HCT116 (cell line): ENCODE results near the gene KIAA1755. TPM values are rescaled to one million over a fixed set of nuclear protein-coding genes. Genes with fewer than 3 reads are reported as not detected.

Experiments used
- ATAC-seq: fragments of 200-7000 bp; cut with Tn5 transposase; 2 replicates; pipeline ENCODE4 v1.9.1; 2020; ENCODE audit warnings: mild to moderate bottlenecking, moderate library complexity
- BruUV-seq: library from RNA; stranded (reverse); fragments of 400-500 nt; replicated peaks from 2 replicates; lab custom pipeline; 2021; lab: Mats Ljungman, UMichigan
- CTCF ChIA-PET: fragments of 300-600 bp; sonication (Branson Sonifier 250); formaldehyde crosslinking; loops from one replicate; lab custom pipeline; 2021; ENCODE audit warnings: antibody characterized with exemption; lab: Charles Lee
- POLR2A ChIA-PET: fragments of 300-600, 350-600 bp; sonication (Branson Sonifier 250); formaldehyde crosslinking; loops from one replicate; lab custom pipeline; 2021; ENCODE audit warnings: antibody characterized with exemption; lab: Charles Lee
- RAD21 ChIA-PET, 2 experiments: fragments of 300-600 bp; sonication (Branson Sonifier 250); formaldehyde crosslinking; loops; one replicate each; lab custom pipeline; 2023; ENCODE audit warnings: low total read pairs in 2 of 2; ENCODE audit not compliant: uncharacterized antibody in 2 of 2, unreplicated experiment in 2 of 2, low non-redundant PET in 1 of 2; lab: Charles Lee
- DNase-seq: peaks from one replicate; pipeline ENCODE4 v3.0.0-alpha.2; 2010; ENCODE audit warnings: low read depth, low spot score
- H2AFZ ChIP-seq: fragments of 200-600 bp; shearing (Covaris generic), sonication (generic); 2 replicates; pipeline ENCODE4 v1.6.1; 2017; ENCODE audit warnings: low read depth, mixed run types, mixed read lengths, antibody characterized with exemption, low read length; ENCODE audit not compliant: poor library complexity, severe bottlenecking
- H3K27ac ChIP-seq: 2 replicates; pipeline ENCODE4 v1.5.1; 2012; ENCODE audit warnings: low read depth, low read length
- H3K27me3 ChIP-seq: fragments of 200-600 bp; sonication (generic); 2 replicates; pipeline ENCODE4 v1.6.1; 2016; ENCODE audit warnings: mixed run types, low read length, mixed read lengths; ENCODE audit not compliant: insufficient read depth
- H3K36me3 ChIP-seq, 2 experiments: fragments of 200-500 bp in 1 of 2; fragments of 200-600 bp in 1 of 2; sonication (Bioruptor generic) in 1 of 2; sonication (generic) in 1 of 2; 2 replicates each; pipeline versions ENCODE4 v1.5.1 to v1.6.1; 2014 to 2016; ENCODE audit warnings: low read length in 2 of 2, inconsistent platforms in 1 of 2, mixed read lengths in 1 of 2, mixed run types in 1 of 2; ENCODE audit not compliant: insufficient read depth in 2 of 2, control insufficient read depth in 1 of 2
- H3K4me1 ChIP-seq, 2 experiments: fragments of 200-600 bp in 1 of 2; sonication (generic) in 1 of 2; 2 replicates each; pipeline versions ENCODE4 v1.5.1 to v1.6.1; 2012 to 2017; ENCODE audit warnings: low read length in 2 of 2, inconsistent platforms in 1 of 2, mild to moderate bottlenecking in 1 of 2, mixed read lengths in 1 of 2, mixed run types in 1 of 2, moderate library complexity in 1 of 2; ENCODE audit not compliant: insufficient read depth in 2 of 2, control insufficient read depth in 1 of 2
- H3K4me2 ChIP-seq: fragments of 200-600 bp; sonication (generic); 2 replicates; pipeline ENCODE4 v1.6.1; 2017; ENCODE audit warnings: mixed run types, low read length, mixed read lengths
- H3K4me3 ChIP-seq, 2 experiments: fragments of 200-600 bp in 1 of 2; sonication (generic) in 1 of 2; replicated peaks in 1 of 2; 2 replicates each; pipeline ENCODE4 v1.5.1; 2011 to 2016; ENCODE audit warnings: low read length in 2 of 2, control low read depth in 1 of 2, low read depth in 1 of 2, mild to moderate bottlenecking in 1 of 2, mixed read lengths in 1 of 2, mixed run types in 1 of 2
- H3K79me2 ChIP-seq: fragments of 200-600 bp; sonication (generic); 2 replicates; pipeline ENCODE4 v1.6.1; 2017; ENCODE audit warnings: mild to moderate bottlenecking, mixed run types, low read length, moderate library complexity, mixed read lengths; ENCODE audit not compliant: insufficient read depth
- H3K9ac ChIP-seq: fragments of 200-600 bp; sonication (generic); 2 replicates; pipeline ENCODE4 v1.6.1; 2016; ENCODE audit warnings: low read length, mixed read lengths
- H3K9me2 ChIP-seq: fragments of 200-600 bp; sonication (generic), shearing (Covaris generic); 2 replicates; pipeline ENCODE4 v1.6.1; 2017; ENCODE audit warnings: mixed run types, mild to moderate bottlenecking, moderate library complexity; ENCODE audit not compliant: insufficient read depth
- H3K9me3 ChIP-seq, 2 experiments: fragments of 200-500 bp in 1 of 2; fragments of 200-600 bp in 1 of 2; sonication (Bioruptor generic) in 1 of 2; sonication (generic) in 1 of 2; 2 replicates each; pipeline ENCODE4 v1.6.1; 2014 to 2017; ENCODE audit warnings: low read length in 2 of 2, mixed read lengths in 2 of 2, inconsistent platforms in 1 of 2, low read depth in 1 of 2, mild to moderate bottlenecking in 1 of 2, mixed run types in 1 of 2, moderate library complexity in 1 of 2; ENCODE audit not compliant: control insufficient read depth in 1 of 2, insufficient read depth in 1 of 2
- H4K20me1 ChIP-seq: fragments of 200-600 bp; sonication (generic), shearing (Covaris generic); 2 replicates; pipeline ENCODE4 v1.6.1; 2017; ENCODE audit warnings: mixed run types, mild to moderate bottlenecking, moderate library complexity; ENCODE audit not compliant: insufficient read depth
- CBX3 ChIP-seq: IDR thresholded peaks from 2 replicates; pipeline ENCODE4 v1.6.1; 2012; ENCODE audit warnings: low read depth
- CEBPB ChIP-seq: IDR thresholded peaks from 2 replicates; pipeline ENCODE4 v1.6.1; 2012; ENCODE audit warnings: low read depth
- ELF1 ChIP-seq: IDR thresholded peaks from 2 replicates; pipeline ENCODE4 v1.6.1; 2012; ENCODE audit warnings: low read depth, borderline replicate concordance
- FOSL1 ChIP-seq: IDR thresholded peaks from 2 replicates; pipeline ENCODE4 v1.6.1; 2012; ENCODE audit warnings: low read depth
- JUND ChIP-seq: IDR thresholded peaks from 2 replicates; pipeline ENCODE4 v1.6.1; 2012
- RAD21 ChIP-seq: IDR thresholded peaks from 2 replicates; pipeline ENCODE4 v1.6.1; 2012; ENCODE audit warnings: low read depth, mild to moderate bottlenecking
- SP1 ChIP-seq: IDR thresholded peaks from 2 replicates; pipeline ENCODE4 v1.6.1; 2012; ENCODE audit warnings: low read depth
- SRF ChIP-seq: IDR thresholded peaks from 2 replicates; pipeline ENCODE4 v1.6.1; 2012; ENCODE audit warnings: low read depth
- TCF7L2 ChIP-seq: IDR thresholded peaks from 2 replicates; pipeline ENCODE4 v1.7.0; 2011; ENCODE audit warnings: borderline replicate concordance, inconsistent platforms; ENCODE audit not compliant: insufficient read depth, insufficient read length; ENCODE audit errors: extremely low read depth
- intact Hi-C: fragments of 100-400 bp; cut with micrococcal nuclease; formaldehyde crosslinking; loops from 2 replicates; pipeline ENCODE4 v1.10.0; 2022
- total RNA-seq: library from RNA; stranded (reverse); gene quantifications from one replicate; pipeline ENCODE4 v1.2.1, GENCODE V29; 2021; ENCODE audit not compliant: unreplicated experiment
- TF ChIP-seq, protein P1 (sequence below), 3 experiments: fragments of 200-600 bp in 1 of 3; sonication (generic) in 1 of 3; IDR thresholded peaks in 2 of 3; conservative IDR thresholded peaks in 1 of 3; 2 replicates each; pipeline ENCODE4 v1.5.1; 2012 to 2017; ENCODE audit warnings: low read depth in 2 of 3, low read length in 2 of 3, antibody characterized with exemption in 1 of 3, borderline replicate concordance in 1 of 3, control low read depth in 1 of 3, mild to moderate bottlenecking in 1 of 3, mixed read lengths in 1 of 3, mixed run types in 1 of 3, moderate library complexity in 1 of 3; ENCODE audit not compliant: insufficient read depth in 1 of 3
- TF ChIP-seq, protein P2 (sequence below): IDR thresholded peaks from 2 replicates; pipeline ENCODE4 v1.6.1; 2012

The KIAA1755 gene
- total RNA-seq, 1 experiment from 2014 or later, result not detected

DNA sequence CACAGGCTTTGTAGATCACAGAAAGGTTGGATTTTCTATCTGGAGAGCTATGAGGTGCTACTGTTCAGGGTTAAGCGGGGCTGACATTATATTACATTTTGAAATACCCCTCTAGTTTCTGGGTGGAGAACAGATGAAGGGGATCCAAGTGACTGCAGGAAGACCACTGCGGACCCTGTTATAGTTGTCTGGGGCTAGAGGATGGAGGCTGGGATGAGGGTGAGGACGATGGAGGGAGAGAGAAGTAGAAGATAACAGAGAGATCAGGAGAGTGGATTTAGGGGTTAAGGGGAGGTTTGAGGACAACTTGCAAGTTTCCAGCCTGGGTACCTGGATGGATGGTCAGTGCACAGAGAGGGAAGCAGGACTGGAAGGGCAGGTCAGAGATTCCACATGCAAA lies 52.0 kb downstream of the KIAA1755 start:
- H3K4me1 ChIP-seq, result no peaks in the 10 kb centered on the region
- no TSS peak for BruUV-seq
- TF ChIP-seq, protein P1, sequence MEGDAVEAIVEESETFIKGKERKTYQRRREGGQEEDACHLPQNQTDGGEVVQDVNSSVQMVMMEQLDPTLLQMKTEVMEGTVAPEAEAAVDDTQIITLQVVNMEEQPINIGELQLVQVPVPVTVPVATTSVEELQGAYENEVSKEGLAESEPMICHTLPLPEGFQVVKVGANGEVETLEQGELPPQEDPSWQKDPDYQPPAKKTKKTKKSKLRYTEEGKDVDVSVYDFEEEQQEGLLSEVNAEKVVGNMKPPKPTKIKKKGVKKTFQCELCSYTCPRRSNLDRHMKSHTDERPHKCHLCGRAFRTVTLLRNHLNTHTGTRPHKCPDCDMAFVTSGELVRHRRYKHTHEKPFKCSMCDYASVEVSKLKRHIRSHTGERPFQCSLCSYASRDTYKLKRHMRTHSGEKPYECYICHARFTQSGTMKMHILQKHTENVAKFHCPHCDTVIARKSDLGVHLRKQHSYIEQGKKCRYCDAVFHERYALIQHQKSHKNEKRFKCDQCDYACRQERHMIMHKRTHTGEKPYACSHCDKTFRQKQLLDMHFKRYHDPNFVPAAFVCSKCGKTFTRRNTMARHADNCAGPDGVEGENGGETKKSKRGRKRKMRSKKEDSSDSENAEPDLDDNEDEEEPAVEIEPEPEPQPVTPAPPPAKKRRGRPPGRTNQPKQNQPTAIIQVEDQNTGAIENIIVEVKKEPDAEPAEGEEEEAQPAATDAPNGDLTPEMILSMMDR (IDR thresholded peaks at IDR 0.05 in 2 of 3, conservative IDR thresholded peaks at IDR 0.05 in 1 of 3; ENCODE audit: borderline replicate concordance in 1 of 3, insufficient read depth in 1 of 3, low read depth in 2 of 3, low read length in 2 of 3), result no peak
- TF ChIP-seq, protein P2, sequence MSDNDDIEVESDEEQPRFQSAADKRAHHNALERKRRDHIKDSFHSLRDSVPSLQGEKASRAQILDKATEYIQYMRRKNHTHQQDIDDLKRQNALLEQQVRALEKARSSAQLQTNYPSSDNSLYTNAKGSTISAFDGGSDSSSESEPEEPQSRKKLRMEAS, result no peak
- TF ChIP-seq RAD21, result no peak
- no peak overlapping the region for H3K27ac ChIP-seq
- no peaks in the 10 kb centered on the region for H3K27me3 ChIP-seq
- ChIA-PET POLR2A (no interaction called here), CTCF (no interaction called here), RAD21 (no interaction called here)
- H3K9me2 ChIP-seq, result no peaks in the 10 kb centered on the region
- H2AFZ ChIP-seq, result no peak overlapping the region
- no peak for DNase-seq
- H3K9me3 ChIP-seq, result no peaks in the 10 kb centered on the region
- H3K4me2 ChIP-seq, result no peak overlapping the region
- no peak for ATAC-seq
- intact Hi-C loops, result no loop called here
- H3K79me2 ChIP-seq, result no peaks in the 10 kb centered on the region
- H3K9ac ChIP-seq, result no peak overlapping the region
- H3K4me3 ChIP-seq, result no peak overlapping the region
- no peaks in the 10 kb centered on the region for H3K36me3 ChIP-seq
- no peaks in the 10 kb centered on the region for H4K20me1 ChIP-seq

DNA sequence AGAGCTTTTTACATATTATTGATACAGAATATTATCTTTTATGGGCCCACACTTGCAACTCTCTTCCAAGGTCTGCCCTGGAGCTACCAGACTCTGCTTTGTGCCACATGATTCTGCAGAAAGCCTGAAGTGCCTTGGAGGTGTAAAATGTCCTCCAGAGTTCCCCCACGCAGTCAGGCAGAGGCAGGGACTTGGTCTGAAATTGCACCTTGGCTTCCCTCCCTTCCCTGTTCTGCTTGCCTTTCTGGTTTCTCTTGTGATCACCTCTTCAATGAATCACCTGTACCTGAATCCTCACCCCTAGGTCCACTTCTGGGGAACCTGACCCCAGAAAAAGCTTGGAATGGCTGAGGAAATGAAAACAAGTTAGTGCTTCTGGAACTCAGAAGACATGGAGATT lies 52.4 kb downstream of the KIAA1755 start:
- no peak overlapping the region for H3K27ac ChIP-seq
- intact Hi-C loops, result no loop called here
- no peak overlapping the region for H3K4me3 ChIP-seq
- H3K4me2 ChIP-seq, result no peak overlapping the region
- ChIA-PET POLR2A (no interaction called here), RAD21 (no interaction called here)
- DNase-seq, result no peak
- no peaks in the 10 kb centered on the region for H3K27me3 ChIP-seq
- H3K9me3 ChIP-seq, result no peaks in the 10 kb centered on the region
- TF ChIP-seq TCF7L2 (no peak), CBX3 (no peak), FOSL1 (no peak), JUND (no peak), ELF1 (no peak), SP1 (no peak), CEBPB (no peak), SRF (no peak)
- TF ChIP-seq, protein P2, result no peak
- TF ChIP-seq, all 23 proteins: peak for 0
- no peak for ATAC-seq
- no peaks in the 10 kb centered on the region for H4K20me1 ChIP-seq
- CTCF ChIA-PET, result interaction anchor here (1.4 kb wide), 1 partner anchor 13 kb away, joined by 6 read pairs; no protein-coding TSS in a partner anchor
- no peak overlapping the region for H3K9ac ChIP-seq
- H3K79me2 ChIP-seq, result no peaks in the 10 kb centered on the region
- H2AFZ ChIP-seq, result no peak overlapping the region
- BruUV-seq, result no TSS peak
- H3K9me2 ChIP-seq, result no peaks in the 10 kb centered on the region
- no peaks in the 10 kb centered on the region for H3K36me3 ChIP-seq
- no peaks in the 10 kb centered on the region for H3K4me1 ChIP-seq
